ENCODE measurements around the gene ZFP28.

- TF ChIP-seq CREB1 (IDR thresholded peaks at IDR 0.05; ENCODE audit: low read depth) (no peak), TAF1 (IDR thresholded peaks at IDR 0.05; ENCODE audit: low read depth) (no peak), EGR1 (IDR thresholded peaks at IDR 0.05) (no peak)
Observed at GRCh38 chr19:56507446-56508289, 31.1 kb upstream of the ZFP28 start, which contains the start of gene ZNF471.

All from Ishikawa (cell line).